Stomach (tissue), 4 donors: ENCODE results near the gene PARD3.

Experiments used
- EP300 ChIP-seq: sonication (generic); formaldehyde crosslinking; IDR thresholded peaks from one replicate; pipeline ENCODE4 v1.6.1; 2017; ENCODE audit warnings: antibody characterized with exemption
- POLR2A ChIP-seq, 4 donors: fragments of 450-650 bp; IDR thresholded peaks; one replicate each; pipeline ENCODE4 v1.6.1; 2016; ENCODE audit warnings: antibody characterized with exemption in 4 of 4, control low read depth in 2 of 4, mild to moderate bottlenecking in 1 of 4, moderate library complexity in 1 of 4
- POLR2AphosphoS5 ChIP-seq, 3 donors: sonication (generic); formaldehyde crosslinking; IDR thresholded peaks; one replicate each; pipeline ENCODE4 v1.6.1; 2016; ENCODE audit warnings: antibody characterized with exemption in 3 of 3
- TF ChIP-seq, protein P1 (sequence below), 7 experiments: fragments of 450-650 bp in 4 of 7; fragments of 200-600 bp in 3 of 7; sonication (generic) in 3 of 7; IDR thresholded peaks; one replicate each; pipeline ENCODE4 v1.5.1; 2016 to 2019; ENCODE audit warnings: antibody characterized with exemption in 7 of 7, control low read depth in 2 of 7, mild to moderate bottlenecking in 1 of 7

DNA sequence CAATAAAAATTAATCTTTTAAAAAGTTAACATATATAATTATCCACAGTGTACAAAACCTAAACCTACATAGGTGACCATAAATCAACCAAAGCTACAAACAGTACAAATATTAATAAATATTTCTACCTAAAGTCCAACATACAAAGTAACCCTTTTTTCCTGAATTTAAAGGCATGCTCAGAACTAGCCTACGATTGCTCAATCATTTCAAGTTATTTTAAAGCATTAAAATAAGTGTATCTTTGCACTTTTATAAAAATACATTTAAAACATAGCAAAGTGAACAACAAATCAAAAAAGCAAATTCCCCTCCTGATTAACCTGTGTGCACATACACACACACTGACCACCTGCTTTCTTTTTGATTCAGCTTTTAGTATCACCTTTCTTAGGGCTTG is 202.2 kb downstream of the PARD3 start:
- TF ChIP-seq POLR2A (IDR thresholded peaks at IDR 0.05) (no peak), EP300 (no peak), POLR2AphosphoS5 (IDR thresholded peaks at IDR 0.05) (no peak)
- TF ChIP-seq, protein P1, sequence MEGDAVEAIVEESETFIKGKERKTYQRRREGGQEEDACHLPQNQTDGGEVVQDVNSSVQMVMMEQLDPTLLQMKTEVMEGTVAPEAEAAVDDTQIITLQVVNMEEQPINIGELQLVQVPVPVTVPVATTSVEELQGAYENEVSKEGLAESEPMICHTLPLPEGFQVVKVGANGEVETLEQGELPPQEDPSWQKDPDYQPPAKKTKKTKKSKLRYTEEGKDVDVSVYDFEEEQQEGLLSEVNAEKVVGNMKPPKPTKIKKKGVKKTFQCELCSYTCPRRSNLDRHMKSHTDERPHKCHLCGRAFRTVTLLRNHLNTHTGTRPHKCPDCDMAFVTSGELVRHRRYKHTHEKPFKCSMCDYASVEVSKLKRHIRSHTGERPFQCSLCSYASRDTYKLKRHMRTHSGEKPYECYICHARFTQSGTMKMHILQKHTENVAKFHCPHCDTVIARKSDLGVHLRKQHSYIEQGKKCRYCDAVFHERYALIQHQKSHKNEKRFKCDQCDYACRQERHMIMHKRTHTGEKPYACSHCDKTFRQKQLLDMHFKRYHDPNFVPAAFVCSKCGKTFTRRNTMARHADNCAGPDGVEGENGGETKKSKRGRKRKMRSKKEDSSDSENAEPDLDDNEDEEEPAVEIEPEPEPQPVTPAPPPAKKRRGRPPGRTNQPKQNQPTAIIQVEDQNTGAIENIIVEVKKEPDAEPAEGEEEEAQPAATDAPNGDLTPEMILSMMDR (IDR thresholded peaks at IDR 0.05): no peak
